HG03135 (cell line): ENCODE data around the gene CACFD1.

Source experiments
- ATAC-seq: cut with Tn5 transposase; IDR thresholded peaks from one replicate; pipeline ENCODE4 v1.9.1; 2021; ENCODE audit warnings: mild to moderate bottlenecking, moderate library complexity; ENCODE audit not compliant: unreplicated experiment

The CACFD1 gene

DNA sequence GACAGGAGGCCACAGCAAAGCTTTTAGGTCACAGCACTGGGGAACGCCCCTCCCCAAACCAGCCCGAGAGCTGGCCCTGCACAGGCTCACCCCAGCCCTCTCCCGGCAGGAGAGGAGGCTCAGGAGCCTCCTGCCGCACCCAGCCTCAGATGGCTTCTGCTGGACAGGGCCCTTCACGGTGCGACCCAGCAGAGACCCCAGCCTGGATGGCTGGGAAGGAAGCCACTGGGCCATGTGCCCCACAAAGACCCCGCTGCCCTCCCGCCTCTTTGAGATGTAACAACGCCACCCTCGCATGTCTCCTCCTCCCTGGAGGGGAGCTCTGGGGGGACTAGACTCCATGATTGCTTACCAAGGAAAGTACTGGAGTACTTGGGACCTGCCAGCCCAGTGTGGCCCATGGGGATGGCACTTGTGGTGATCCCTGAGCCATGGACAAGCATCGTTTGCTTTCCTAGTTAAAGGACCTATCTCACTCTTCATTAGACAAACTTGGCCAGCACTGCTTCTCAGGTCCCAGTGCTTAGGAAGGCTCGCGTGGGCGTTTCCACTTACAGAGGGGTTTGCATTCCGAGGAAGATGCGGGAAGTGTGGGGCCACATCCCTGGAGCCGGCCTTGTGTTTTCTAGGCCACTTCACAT, 56.0 kb downstream of the CACFD1 start:
- no peak for ATAC-seq

DNA sequence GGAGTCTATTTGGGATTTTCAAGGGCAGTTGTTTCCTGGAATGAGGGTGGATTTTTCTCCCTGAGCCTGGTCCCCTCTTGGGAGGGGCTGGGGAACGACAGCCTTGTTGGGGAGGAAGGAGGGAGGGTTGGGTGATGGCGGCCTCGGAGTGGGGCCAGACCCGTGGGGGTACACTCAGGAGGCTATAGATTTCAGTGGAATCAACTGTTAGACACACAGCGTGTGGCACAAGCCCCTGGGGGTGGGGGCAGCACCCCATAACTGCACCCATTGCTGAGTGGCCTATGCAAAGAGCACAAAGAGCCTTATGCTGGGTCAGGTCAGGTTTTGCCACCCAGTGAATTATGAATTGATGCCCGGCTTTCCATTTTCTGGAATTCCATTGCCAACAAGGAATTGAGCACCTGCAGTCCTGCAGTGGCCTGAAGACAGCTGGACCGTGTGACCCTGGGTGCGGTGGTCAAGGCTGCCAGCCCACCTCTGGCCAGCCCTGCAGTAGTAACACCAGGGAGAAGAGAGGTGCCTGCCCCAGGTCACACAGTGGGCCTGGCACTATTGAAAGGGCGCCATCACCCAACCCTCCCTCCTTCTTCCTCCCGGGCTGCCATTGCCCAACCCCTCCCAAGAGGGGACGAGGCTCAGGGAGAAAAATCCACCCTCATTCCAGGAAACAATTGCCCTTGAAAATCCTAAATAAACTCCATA, 56.6 kb downstream of the CACFD1 start:
- ATAC-seq: no peak

GRCh38 chr9:133516961-133517350, 57.2 kb downstream of the CACFD1 start:
- no peak for ATAC-seq

GRCh38 chr9:133517711-133518110, 57.9 kb downstream of the CACFD1 start:
- ATAC-seq: no peak

DNA sequence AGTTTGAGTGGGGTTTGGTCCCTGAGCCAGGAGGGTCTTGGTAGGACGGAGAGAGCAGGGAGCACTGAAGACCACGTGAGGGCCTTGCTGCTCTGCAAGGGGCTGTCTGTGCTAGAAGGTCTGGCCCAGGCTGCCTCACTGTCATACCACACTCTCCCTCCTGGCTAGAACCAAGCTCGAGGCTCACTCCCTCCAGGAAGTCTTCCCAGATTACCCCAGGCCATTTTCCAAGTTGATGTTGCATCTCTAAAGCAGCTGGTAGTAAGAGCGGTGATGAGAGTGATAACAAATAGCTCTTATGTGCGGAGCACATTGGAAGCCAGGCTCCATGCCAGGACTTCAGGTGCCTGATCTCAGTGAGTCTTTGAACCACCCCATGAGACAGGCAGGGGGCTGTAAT, 58.4 kb downstream of the CACFD1 start:
- no peak for ATAC-seq

GRCh38 chr9:133518706-133519449, 59.1 kb downstream of the CACFD1 start:
- no peak for ATAC-seq

DNA sequence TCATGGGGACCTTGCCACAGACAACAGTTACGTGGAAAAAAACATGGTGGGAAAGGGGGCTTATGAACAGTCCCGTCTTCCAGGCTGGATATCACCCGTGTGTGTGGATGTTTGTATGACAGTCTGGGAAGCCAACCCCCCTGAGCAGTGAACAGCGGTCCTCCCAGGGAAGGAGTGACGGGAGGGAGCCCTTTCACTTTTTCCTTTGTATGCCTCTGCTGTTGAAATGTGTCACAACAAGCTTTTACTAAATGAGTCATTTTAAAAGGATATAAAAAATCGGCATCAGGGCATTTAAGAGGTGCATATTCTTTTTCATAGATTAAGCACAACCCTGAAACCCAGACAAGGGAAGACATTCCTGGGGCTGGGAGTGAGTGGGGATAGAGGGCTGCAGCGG, 59.9 kb downstream of the CACFD1 start:
- no peak for ATAC-seq

DNA sequence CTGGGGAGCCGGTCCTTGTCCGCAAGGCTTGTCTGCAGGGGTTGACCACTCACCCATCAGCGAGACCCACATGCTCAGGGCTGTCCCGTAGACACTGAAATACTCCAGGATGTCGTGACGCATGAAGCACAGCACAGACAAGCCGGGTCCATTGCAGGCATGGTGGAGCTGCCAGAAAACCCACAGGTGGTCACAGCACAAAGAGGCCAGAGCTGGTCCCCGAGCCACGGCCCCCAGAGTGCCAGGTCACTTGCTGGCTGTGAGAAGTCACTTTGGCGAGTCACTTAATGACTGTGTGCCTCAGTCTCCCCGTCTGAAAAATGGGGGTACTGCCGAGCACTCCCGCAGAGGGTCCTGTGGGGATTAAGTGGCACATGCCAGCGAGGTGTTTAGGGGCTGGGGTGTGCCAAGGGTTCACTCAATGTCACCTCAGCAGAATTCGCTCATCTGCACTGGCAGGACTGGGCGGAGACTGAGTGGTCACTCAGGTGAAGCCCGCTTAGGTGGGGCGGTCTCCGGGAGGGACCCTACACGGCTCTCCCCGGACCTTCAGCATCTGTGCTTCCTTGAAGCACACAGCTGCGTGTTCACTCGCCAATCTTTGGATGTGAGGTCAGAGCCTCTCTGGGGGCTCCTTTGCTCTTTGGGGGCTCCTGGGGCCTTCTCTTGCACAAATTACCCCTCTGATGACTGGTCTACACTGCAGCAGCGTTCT, 60.5 kb downstream of the CACFD1 start:
- ATAC-seq: no peak
